NT2/D1 (cell line): ENCODE results near the gene LRRC46.

ENCODE experiments used
- SUZ12 ChIP-seq: IDR thresholded peaks from 2 replicates; pipeline ENCODE4 v1.6.1; 2011; ENCODE audit not compliant: insufficient read length, insufficient read depth; ENCODE audit errors: extremely low read depth
- YY1 ChIP-seq: IDR thresholded peaks from 2 replicates; pipeline ENCODE4 v1.6.1; 2011; ENCODE audit not compliant: insufficient read length, insufficient read depth
- ZNF274 ChIP-seq: IDR thresholded peaks from 2 replicates; pipeline ENCODE4 v1.6.1; 2011; ENCODE audit warnings: mild to moderate bottlenecking, low read depth, low read length

DNA sequence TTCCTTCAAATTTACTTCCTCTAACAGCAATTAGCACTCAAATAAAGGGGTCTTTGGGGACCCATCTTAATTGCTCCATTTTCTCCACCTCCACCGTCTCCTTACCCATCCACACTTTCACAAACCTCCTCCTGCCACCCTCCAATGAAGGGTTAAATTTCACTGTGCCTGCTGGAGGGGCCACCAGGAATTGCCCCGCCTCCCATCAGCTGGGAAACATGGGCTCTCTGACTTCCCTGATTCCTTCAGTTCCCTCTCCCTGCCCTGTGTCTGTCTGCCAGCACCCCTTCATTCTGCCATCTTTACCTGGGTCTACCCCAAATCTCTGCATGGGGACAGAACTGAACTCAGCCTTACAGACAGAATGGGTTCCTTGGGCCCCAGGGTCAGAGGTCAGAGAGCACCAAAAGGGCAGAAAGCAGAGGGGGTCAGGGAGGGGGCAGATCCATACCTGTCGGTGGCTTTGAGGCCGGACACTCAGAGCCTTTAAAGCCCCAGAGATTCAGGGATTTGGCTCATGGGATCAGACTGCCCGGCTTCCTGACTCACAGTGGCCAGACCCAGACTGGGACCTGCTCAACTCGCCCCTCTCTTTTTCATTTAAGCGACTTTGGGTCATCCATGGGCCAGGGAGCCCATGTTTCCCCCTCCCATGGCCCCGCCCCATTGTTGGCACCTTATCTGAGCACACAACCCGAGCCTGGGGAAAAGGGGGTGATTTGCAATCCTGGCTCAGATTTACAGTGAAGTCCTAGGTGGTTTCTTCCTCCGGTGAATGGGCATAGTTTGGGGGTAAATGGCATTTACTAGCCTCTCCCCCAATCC, 46.9 kb downstream of the LRRC46 start:
- no peak for TF ChIP-seq ZNF274
- no peak for TF ChIP-seq YY1
- TF ChIP-seq SUZ12 = no peak
